Mesendoderm (in vitro differentiated cells): ENCODE measurements around the gene HSPB1.

Experiments
- DNase-seq: peaks from one replicate; pipeline ENCODE4 v3.0.0; 2013
- H2AK5ac ChIP-seq: 2 replicates; pipeline ENCODE4 v1.6.1; 2013; ENCODE audit warnings: low read length, inconsistent platforms
- H2BK120ac ChIP-seq: 2 replicates; pipeline ENCODE4 v1.6.1; 2013; ENCODE audit warnings: low read depth, mild to moderate bottlenecking, low read length, moderate library complexity, mixed read lengths
- H2BK15ac ChIP-seq: replicated peaks from 2 replicates; pipeline ENCODE4 v1.6.1; 2013; ENCODE audit warnings: low read depth, mild to moderate bottlenecking, moderate library complexity
- H2BK5ac ChIP-seq: 2 replicates; pipeline ENCODE4 v1.6.1; 2013; ENCODE audit warnings: low read length, inconsistent platforms
- H3K18ac ChIP-seq: 2 replicates; pipeline ENCODE4 v1.6.1; 2013; ENCODE audit warnings: mild to moderate bottlenecking, low read length, mixed read lengths
- H3K23ac ChIP-seq: one replicate; pipeline ENCODE4 v1.6.1; 2013; ENCODE audit warnings: low read length
- H3K27ac ChIP-seq: 2 replicates; pipeline ENCODE4 v1.5.1; 2013; ENCODE audit warnings: low read depth, mild to moderate bottlenecking, inconsistent platforms, low read length, moderate library complexity
- H3K27me3 ChIP-seq: 2 replicates; pipeline ENCODE4 v1.6.1; 2013; ENCODE audit warnings: low read length, control low read depth, mild to moderate bottlenecking, inconsistent platforms; ENCODE audit not compliant: insufficient read depth, poor library complexity
- H3K36me3 ChIP-seq: 2 replicates; pipeline ENCODE4 v1.6.1; 2013; ENCODE audit warnings: low read length, inconsistent platforms; ENCODE audit not compliant: control insufficient read depth, insufficient read depth
- H3K4ac ChIP-seq: one replicate; pipeline ENCODE4 v1.6.1; 2013; ENCODE audit warnings: low read depth, mild to moderate bottlenecking, low read length, moderate library complexity
- H3K4me1 ChIP-seq: 2 replicates; pipeline ENCODE4 v1.6.1; 2013; ENCODE audit warnings: low read depth, low read length, inconsistent platforms; ENCODE audit not compliant: control insufficient read depth
- H3K4me2 ChIP-seq: 2 replicates; pipeline ENCODE4 v1.6.1; 2013; ENCODE audit warnings: low read length
- H3K4me3 ChIP-seq: 2 replicates; pipeline ENCODE4 v1.5.1; 2013; ENCODE audit warnings: mild to moderate bottlenecking, low read length
- H3K56ac ChIP-seq: one replicate; pipeline ENCODE4 v1.6.1; 2013; ENCODE audit warnings: low read length
- H3K79me1 ChIP-seq: 2 replicates; pipeline ENCODE4 v1.6.1; 2013; ENCODE audit warnings: low read length, inconsistent platforms
- H3K79me2 ChIP-seq: 2 replicates; pipeline ENCODE4 v1.6.1; 2013; ENCODE audit warnings: mild to moderate bottlenecking, low read length; ENCODE audit not compliant: control insufficient read depth, insufficient read depth
- H3K9ac ChIP-seq: 2 replicates; pipeline ENCODE4 v1.6.1; 2013; ENCODE audit warnings: low read length, inconsistent platforms
- H4K5ac ChIP-seq: one replicate; pipeline ENCODE4 v1.6.1; 2013; ENCODE audit warnings: low read length
- H4K8ac ChIP-seq: one replicate; pipeline ENCODE4 v1.6.1; 2013; ENCODE audit warnings: low read depth, mild to moderate bottlenecking, control low read depth, low read length, moderate library complexity
- WGBS: extraction: QIAGEN DNeasy Blood & Tissue Kit; methylation state at CpG from one replicate; pipeline ENCODE4 v1.1.7; 2013; ENCODE audit warnings: low lambda C conversion rate, missing lambda C conversion rate; ENCODE audit not compliant: insufficient coverage; ENCODE audit errors: extremely low coverage; 5-methylcytosine and 5-hydroxymethylcytosine counted together

The HSPB1 gene

GRCh38 chr7:76343294-76343930, 40.9 kb downstream of the HSPB1 start:
- no CpG with 5 or more reads among the region's 6 CpGs for WGBS
- Histone ChIP-seq H3K4me1 (no peaks in the 10 kb centered on the region), H2BK5ac (no peak overlapping the region), H3K56ac (no peak overlapping the region), H3K27me3 (no peaks in the 10 kb centered on the region), H3K9ac (no peak overlapping the region), H3K36me3 (peaks cover 15% of the 10 kb centered on the region), H3K4ac (no peak overlapping the region), H2BK120ac (no peak overlapping the region), H4K8ac (no peak overlapping the region), H3K18ac (no peak overlapping the region), H3K23ac (no peak overlapping the region), H3K27ac (no peak overlapping the region), H4K5ac (no peak overlapping the region), H3K4me2 (no peak overlapping the region), H3K4me3 (no peak overlapping the region), H2AK5ac (no peak overlapping the region), H2BK15ac (no peak overlapping the region), H3K79me2 (peaks cover 88% of the 10 kb centered on the region), H3K79me1 (peaks cover 15% of the 10 kb centered on the region)
- DNase-seq: no peak

- Histone ChIP-seq H3K4ac (no peak overlapping the region), H4K5ac (no peak overlapping the region), H3K36me3 (peaks cover 15% of the 10 kb centered on the region), H3K9ac (no peak overlapping the region), H2BK5ac (no peak overlapping the region), H3K4me1 (no peaks in the 10 kb centered on the region), H3K23ac (no peak overlapping the region), H3K27me3 (no peaks in the 10 kb centered on the region), H3K4me2 (no peak overlapping the region), H4K8ac (no peak overlapping the region), H3K27ac (no peak overlapping the region), H2BK15ac (no peak overlapping the region), H3K79me2 (peaks cover 88% of the 10 kb centered on the region), H2BK120ac (no peak overlapping the region), H2AK5ac (no peak overlapping the region), H3K4me3 (no peak overlapping the region), H3K56ac (no peak overlapping the region), H3K18ac (no peak overlapping the region), H3K79me1 (peaks cover 15% of the 10 kb centered on the region)
- DNase-seq: no peak
- WGBS: no CpG with 5 or more reads among the region's 6 CpGs
Observed at GRCh38 chr7:76343931-76344321, 41.5 kb downstream of the HSPB1 start.

GRCh38 chr7:76346097-76346496, 43.6 kb downstream of the HSPB1 start:
- no peak overlapping the region for H2BK5ac ChIP-seq
- no peak overlapping the region for H4K8ac ChIP-seq
- no peak overlapping the region for H2BK15ac ChIP-seq
- no peak overlapping the region for H3K4me3 ChIP-seq
- H2AK5ac ChIP-seq: no peak overlapping the region
- H3K4me2 ChIP-seq: no peak overlapping the region
- H3K36me3 ChIP-seq: peaks cover 20% of the 10 kb centered on the region
- H3K18ac ChIP-seq: no peak overlapping the region
- H3K79me2 ChIP-seq: peaks cover 90% of the 10 kb centered on the region
- H4K5ac ChIP-seq: no peak overlapping the region
- no peak overlapping the region for H3K56ac ChIP-seq
- H3K27ac ChIP-seq: no peak overlapping the region
- no peak for DNase-seq
- WGBS: no CpG with 5 or more reads among the region's 6 CpGs
- H3K4ac ChIP-seq: no peak overlapping the region
- no peaks in the 10 kb centered on the region for H3K27me3 ChIP-seq
- H3K23ac ChIP-seq: no peak overlapping the region
- H2BK120ac ChIP-seq: no peak overlapping the region
- H3K79me1 ChIP-seq: peaks cover 23% of the 10 kb centered on the region
- H3K9ac ChIP-seq: no peak overlapping the region
- no peaks in the 10 kb centered on the region for H3K4me1 ChIP-seq

GRCh38 chr7:76346778-76347177, 44.3 kb downstream of the HSPB1 start:
- no peak overlapping the region for H4K8ac ChIP-seq
- H3K79me2 ChIP-seq: peaks cover 90% of the 10 kb centered on the region
- no peak overlapping the region for H3K18ac ChIP-seq
- no peak overlapping the region for H3K23ac ChIP-seq
- no peaks in the 10 kb centered on the region for H3K27me3 ChIP-seq
- H2AK5ac ChIP-seq: no peak overlapping the region
- H3K36me3 ChIP-seq: peaks cover 20% of the 10 kb centered on the region
- H2BK5ac ChIP-seq: no peak overlapping the region
- no peak overlapping the region for H3K9ac ChIP-seq
- H3K4me2 ChIP-seq: no peak overlapping the region
- H2BK15ac ChIP-seq: no peak overlapping the region
- no peak overlapping the region for H4K5ac ChIP-seq
- no peak overlapping the region for H3K4ac ChIP-seq
- no peak for DNase-seq
- no peaks in the 10 kb centered on the region for H3K4me1 ChIP-seq
- H3K79me1 ChIP-seq: peaks cover 24% of the 10 kb centered on the region
- no CpG with 5 or more reads among the region's 8 CpGs for WGBS
- H3K27ac ChIP-seq: no peak overlapping the region
- no peak overlapping the region for H3K4me3 ChIP-seq
- no peak overlapping the region for H3K56ac ChIP-seq
- H2BK120ac ChIP-seq: no peak overlapping the region

GRCh38 chr7:76347710-76348109, 45.2 kb downstream of the HSPB1 start:
- H2AK5ac ChIP-seq: no peak overlapping the region
- H3K79me1 ChIP-seq: peaks cover 24% of the 10 kb centered on the region
- no peak overlapping the region for H3K18ac ChIP-seq
- H3K4me1 ChIP-seq: no peaks in the 10 kb centered on the region
- H3K27ac ChIP-seq: no peak overlapping the region
- H3K56ac ChIP-seq: no peak overlapping the region
- no peak overlapping the region for H4K5ac ChIP-seq
- H3K23ac ChIP-seq: no peak overlapping the region
- H3K4me3 ChIP-seq: no peak overlapping the region
- H3K27me3 ChIP-seq: no peaks in the 10 kb centered on the region
- no peak overlapping the region for H3K4me2 ChIP-seq
- no peak for DNase-seq
- no CpG with 5 or more reads among the region's 5 CpGs for WGBS
- no peak overlapping the region for H3K9ac ChIP-seq
- no peak overlapping the region for H4K8ac ChIP-seq
- H2BK15ac ChIP-seq: no peak overlapping the region
- H2BK5ac ChIP-seq: no peak overlapping the region
- H3K79me2 ChIP-seq: peaks cover 91% of the 10 kb centered on the region
- no peak overlapping the region for H3K4ac ChIP-seq
- peaks cover 20% of the 10 kb centered on the region for H3K36me3 ChIP-seq
- H2BK120ac ChIP-seq: no peak overlapping the region

- H3K4me1 ChIP-seq: no peaks in the 10 kb centered on the region
- H3K27ac ChIP-seq: no peak overlapping the region
- no peaks in the 10 kb centered on the region for H3K27me3 ChIP-seq
- H3K18ac ChIP-seq: no peak overlapping the region
- H3K56ac ChIP-seq: no peak overlapping the region
- no CpG with 5 or more reads among the region's 8 CpGs for WGBS
- peaks cover 14% of the 10 kb centered on the region for H3K36me3 ChIP-seq
- DNase-seq: no peak
- no peak overlapping the region for H3K4me3 ChIP-seq
- no peak overlapping the region for H2BK5ac ChIP-seq
- H4K5ac ChIP-seq: no peak overlapping the region
- H3K79me1 ChIP-seq: peaks cover 16% of the 10 kb centered on the region
- peaks cover 92% of the 10 kb centered on the region for H3K79me2 ChIP-seq
- H3K23ac ChIP-seq: no peak overlapping the region
- H3K9ac ChIP-seq: no peak overlapping the region
- no peak overlapping the region for H4K8ac ChIP-seq
- H3K4ac ChIP-seq: no peak overlapping the region
- H2BK15ac ChIP-seq: no peak overlapping the region
- no peak overlapping the region for H3K4me2 ChIP-seq
- H2BK120ac ChIP-seq: no peak overlapping the region
- no peak overlapping the region for H2AK5ac ChIP-seq
Observed at GRCh38 chr7:76349313-76349885, 46.9 kb downstream of the HSPB1 start.
